WTC11 (cell line): ENCODE results near the gene SPTLC3.

ENCODE experiments used
- CTCF ChIP-seq: fragments of 200-600 bp; IDR thresholded peaks from 2 replicates; pipeline ENCODE4 v1.8.0; 2022; ENCODE audit warnings: antibody characterized with exemption
- ETV6 ChIP-seq: sonication (generic); formaldehyde crosslinking; IDR thresholded peaks from 2 replicates; pipeline ENCODE4 v1.8.1; 2022; ENCODE audit warnings: mild to moderate bottlenecking, missing genetic modification reagents
- FOXP4 ChIP-seq: sonication (generic); formaldehyde crosslinking; IDR thresholded peaks from 2 replicates; pipeline ENCODE4 v1.8.0; 2022; ENCODE audit warnings: mild to moderate bottlenecking, missing genetic modification reagents
- JUN ChIP-seq: sonication (generic); formaldehyde crosslinking; IDR thresholded peaks from 2 replicates; pipeline ENCODE4 v1.8.0; 2023; ENCODE audit warnings: mild to moderate bottlenecking, missing genetic modification reagents
- KAT7 ChIP-seq: sonication (generic); formaldehyde crosslinking; IDR thresholded peaks from 2 replicates; pipeline ENCODE4 v1.8.1; 2023; ENCODE audit warnings: missing genetic modification reagents, mild to moderate bottlenecking, borderline replicate concordance
- SMAD3 ChIP-seq: sonication (generic); formaldehyde crosslinking; IDR thresholded peaks from 2 replicates; pipeline ENCODE4 v1.8.0; 2022; ENCODE audit warnings: missing genetic modification reagents, mild to moderate bottlenecking, borderline replicate concordance
- SP1 ChIP-seq: sonication (generic); formaldehyde crosslinking; conservative IDR thresholded peaks from 2 replicates; pipeline ENCODE4 v1.8.1; 2022; ENCODE audit warnings: missing genetic modification reagents
- TEAD1 ChIP-seq: sonication (generic); formaldehyde crosslinking; IDR thresholded peaks from 2 replicates; pipeline ENCODE4 v1.8.0; 2022; ENCODE audit warnings: mild to moderate bottlenecking, missing genetic modification reagents
- ZNF263 ChIP-seq: sonication (generic); formaldehyde crosslinking; IDR thresholded peaks from 2 replicates; pipeline ENCODE4 v1.8.1; 2022; ENCODE audit warnings: low read depth, mild to moderate bottlenecking, moderate library complexity, missing genetic modification reagents

- TF ChIP-seq ETV6 (CRISPR knock-in tag) (no peak), CTCF (no peak), FOXP4 (CRISPR knock-in tag) (no peak), SP1 (no peak), SMAD3 (CRISPR knock-in tag) (no peak), ZNF263 (CRISPR knock-in tag) (no peak), KAT7 (no peak), JUN (CRISPR knock-in tag) (no peak), TEAD1 (CRISPR knock-in tag) (no peak)
These were observed 4.1 kb downstream of the SPTLC3 start for GRCh38 chr20:13012886-13013285.
